AG09319 (cell line): ENCODE results near the gene GRAMD1B.
"Not testable (repeated sequence)": the region's sequence is repeated elsewhere in the genome, so short reads cannot be mapped to it uniquely, and the experiment has no call there.

ENCODE experiments used
- DNase-seq: peaks from one replicate; pipeline ENCODE4 v3.0.0-alpha.2; 2010; ENCODE audit warnings: low read depth; ENCODE audit errors: extremely low read depth
- TF ChIP-seq, protein P1 (sequence below): IDR thresholded peaks from 2 replicates; pipeline ENCODE4 v1.5.1; 2011; ENCODE audit warnings: low read depth, mild to moderate bottlenecking, inconsistent platforms, low read length, moderate library complexity

GRAMD1B gene

DNA sequence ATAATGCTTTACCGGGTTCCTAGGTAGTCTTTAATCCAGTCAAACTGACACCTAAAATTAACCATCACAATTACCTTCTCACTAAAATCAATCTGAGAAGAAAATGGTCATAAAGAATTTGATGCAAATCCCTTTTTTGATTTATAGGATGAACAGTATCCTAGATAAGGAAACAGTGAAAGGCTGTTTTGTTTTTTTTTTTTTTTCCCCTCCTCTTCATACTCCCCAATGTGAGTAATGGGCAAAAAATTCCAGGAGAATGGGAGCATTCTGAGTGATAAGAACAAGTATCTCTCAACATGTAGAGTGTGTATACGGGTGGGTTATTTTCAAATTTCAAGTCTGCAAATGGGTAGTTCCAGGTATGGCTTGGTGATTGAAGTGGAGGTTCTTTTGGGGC lies 28.4 kb downstream of the GRAMD1B start:
- no peak for DNase-seq
- TF ChIP-seq, protein P1, sequence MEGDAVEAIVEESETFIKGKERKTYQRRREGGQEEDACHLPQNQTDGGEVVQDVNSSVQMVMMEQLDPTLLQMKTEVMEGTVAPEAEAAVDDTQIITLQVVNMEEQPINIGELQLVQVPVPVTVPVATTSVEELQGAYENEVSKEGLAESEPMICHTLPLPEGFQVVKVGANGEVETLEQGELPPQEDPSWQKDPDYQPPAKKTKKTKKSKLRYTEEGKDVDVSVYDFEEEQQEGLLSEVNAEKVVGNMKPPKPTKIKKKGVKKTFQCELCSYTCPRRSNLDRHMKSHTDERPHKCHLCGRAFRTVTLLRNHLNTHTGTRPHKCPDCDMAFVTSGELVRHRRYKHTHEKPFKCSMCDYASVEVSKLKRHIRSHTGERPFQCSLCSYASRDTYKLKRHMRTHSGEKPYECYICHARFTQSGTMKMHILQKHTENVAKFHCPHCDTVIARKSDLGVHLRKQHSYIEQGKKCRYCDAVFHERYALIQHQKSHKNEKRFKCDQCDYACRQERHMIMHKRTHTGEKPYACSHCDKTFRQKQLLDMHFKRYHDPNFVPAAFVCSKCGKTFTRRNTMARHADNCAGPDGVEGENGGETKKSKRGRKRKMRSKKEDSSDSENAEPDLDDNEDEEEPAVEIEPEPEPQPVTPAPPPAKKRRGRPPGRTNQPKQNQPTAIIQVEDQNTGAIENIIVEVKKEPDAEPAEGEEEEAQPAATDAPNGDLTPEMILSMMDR = no peak

DNA sequence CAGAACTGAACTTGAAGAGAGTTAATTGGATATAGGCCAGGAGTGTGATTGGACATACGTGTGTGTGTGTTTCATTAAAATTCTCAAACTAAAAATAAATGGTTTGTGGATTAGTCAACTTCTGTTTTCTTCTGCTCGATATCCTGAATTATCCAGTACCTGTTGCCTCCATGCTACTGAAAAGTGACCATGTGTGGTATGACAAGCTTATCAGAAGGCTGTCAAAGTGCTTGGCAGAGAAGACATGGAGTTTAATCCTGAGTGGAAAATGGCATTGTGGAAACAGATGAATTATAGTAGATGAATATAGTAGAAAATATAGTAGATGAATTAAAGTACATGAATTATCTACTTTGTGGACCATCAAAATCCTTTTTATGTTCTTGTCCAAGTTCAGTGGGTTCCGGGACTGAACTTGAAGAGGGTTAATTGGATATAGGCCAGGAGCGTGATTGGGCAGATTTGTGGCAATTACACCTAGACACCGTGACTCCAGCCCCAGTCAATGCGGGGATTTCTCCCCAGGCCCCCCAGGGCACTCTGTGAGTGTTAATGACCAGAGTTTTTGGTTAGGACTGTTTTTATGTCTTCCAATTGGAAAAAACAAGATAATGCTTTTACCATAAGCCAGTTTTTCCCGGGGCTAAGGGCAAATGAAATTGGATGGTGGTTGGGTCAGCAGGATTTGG lies 30.1 kb downstream of the GRAMD1B start:
- TF ChIP-seq, protein P1 = no peak
- DNase-seq = no peak

DNA sequence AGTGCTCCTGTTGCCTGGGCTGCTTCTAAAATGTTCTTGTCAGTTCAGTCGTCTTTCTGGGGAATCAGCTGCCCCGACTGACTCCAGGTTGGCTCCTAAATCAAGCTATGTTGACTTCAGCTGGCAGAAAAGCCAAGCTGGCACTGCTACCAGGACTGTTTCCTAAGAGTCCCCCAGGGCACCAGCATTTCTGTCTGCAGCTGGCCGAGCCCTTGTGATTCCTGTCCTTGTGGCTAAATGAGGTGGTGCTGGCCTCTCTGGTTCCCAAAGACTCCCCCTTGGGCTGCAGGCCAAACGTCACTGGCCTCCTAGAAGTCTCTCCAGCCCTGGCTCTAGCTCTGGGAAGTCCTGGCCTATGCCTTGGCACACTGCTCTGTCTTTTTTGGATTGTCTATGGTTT lies 31.1 kb downstream of the GRAMD1B start:
- no peak for DNase-seq
- TF ChIP-seq, protein P1 = no peak

DNA sequence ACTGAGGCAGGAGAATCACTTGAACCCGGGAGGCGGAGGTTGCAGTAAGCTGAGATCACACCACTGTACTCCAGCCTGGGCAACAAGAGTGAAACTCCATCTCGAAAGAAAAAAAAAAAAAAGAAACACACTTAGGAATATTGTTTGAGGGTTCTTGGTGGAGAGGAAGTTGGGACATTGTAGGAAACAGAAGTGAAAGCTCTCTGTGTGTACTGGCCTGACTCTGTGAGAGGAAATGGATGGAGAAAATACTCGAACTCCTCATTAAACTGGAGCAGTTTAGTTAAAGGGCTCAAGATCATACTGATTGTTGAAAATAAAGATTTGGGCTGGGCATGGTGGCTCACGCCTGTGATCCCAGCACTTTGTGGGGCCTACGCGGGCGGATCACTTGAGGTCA lies 35.6 kb downstream of the GRAMD1B start:
- not testable (repeated sequence) for DNase-seq

DNA sequence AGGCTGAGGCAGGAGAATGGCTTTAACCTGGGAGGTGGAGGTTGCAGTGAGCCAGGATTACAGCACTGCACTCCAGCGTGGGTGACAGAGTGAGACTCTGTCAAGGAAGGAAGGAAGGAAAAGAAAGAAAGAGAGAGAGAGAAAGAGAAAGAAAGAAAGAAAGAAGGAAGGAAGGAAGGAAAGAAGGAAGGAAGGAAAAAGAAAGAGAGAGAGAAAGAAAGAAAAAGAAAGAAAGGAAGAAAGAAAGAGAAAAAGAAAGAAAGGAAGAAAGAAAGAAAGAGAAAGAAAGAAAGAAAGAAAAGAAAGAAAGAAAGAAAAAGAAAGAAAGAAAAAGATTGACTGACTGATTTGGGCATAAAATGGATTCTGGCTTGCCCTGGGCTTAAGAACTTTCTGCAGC lies 36.1 kb downstream of the GRAMD1B start:
- not testable (repeated sequence) for DNase-seq

DNA sequence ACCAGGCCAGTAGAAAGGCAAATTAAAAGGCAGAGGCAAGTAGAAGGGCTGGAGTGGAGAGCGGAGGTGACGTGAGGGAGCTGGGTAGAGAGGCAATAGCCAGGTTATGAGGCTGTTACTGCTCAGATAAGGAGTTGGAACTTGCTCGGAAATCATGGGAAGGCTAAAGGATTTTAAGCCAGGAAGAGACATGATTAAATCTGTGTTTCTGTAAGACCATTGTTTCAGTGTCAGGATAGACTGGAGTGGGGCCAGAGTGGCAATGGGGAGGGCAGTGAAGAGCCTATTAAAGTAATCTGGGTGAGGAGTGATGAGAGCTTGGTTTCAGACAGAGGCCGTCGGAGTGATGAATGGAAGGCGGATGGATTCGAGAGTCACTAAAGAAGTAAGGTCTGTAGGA lies 39.0 kb downstream of the GRAMD1B start:
- TF ChIP-seq, protein P1 = no peak
- no peak for DNase-seq

DNA sequence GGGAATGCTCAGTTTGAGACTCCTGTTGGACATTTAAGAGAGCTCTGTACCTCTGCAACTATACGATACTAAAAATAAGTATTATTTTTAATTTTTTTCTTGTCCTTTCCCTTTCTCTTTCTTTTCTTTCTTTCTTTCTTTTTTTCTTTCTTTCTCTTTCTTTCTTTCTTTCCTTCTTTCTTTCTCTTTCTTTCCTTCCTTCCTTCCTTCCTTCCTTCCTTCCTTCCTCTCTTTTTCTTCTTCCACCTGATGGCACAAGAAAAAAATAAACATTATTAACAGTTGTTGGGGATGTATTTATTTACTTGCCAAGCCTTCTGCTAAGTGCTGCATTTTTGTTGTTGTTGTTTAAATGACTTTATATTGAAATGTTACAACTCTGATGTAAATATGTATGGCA lies 39.5 kb downstream of the GRAMD1B start:
- no peak for DNase-seq
- TF ChIP-seq, protein P1 = no peak

DNA sequence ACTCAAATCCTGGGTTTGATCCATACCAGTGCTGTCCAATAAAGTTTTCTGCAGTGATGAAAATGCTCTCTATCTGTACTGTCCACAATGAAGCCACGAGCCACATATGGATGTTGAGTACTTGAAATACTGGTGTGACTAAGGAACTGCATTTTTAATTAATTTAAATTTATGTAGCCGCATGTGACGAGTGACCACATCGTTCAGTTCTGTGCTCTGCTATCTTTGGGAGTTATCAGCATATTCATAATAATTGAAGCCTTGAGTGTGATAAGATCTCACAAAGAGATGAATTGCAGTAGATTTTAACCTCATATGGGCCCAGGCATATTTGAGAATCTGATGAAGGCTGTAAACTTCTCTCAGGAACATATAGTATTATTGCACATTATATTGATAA lies 40.8 kb downstream of the GRAMD1B start:
- TF ChIP-seq, protein P1 = no peak
- no peak for DNase-seq
